ENCODE data around the gene ZNF865. TPM values are rescaled to one million over a fixed set of nuclear protein-coding genes. Genes with fewer than 3 reads are reported as not detected.

The ZNF865 gene
- total RNA-seq: 4.6 and 12.7 TPM in 2 replicates

GRCh38 chr19:55605637-55606470 lies at the start of gene ZNF865:
Gene ZNF865 (plus strand): TSS chr19:55605647. CDS start chr19:55613619, 7,972 bp downstream.

DNA sequence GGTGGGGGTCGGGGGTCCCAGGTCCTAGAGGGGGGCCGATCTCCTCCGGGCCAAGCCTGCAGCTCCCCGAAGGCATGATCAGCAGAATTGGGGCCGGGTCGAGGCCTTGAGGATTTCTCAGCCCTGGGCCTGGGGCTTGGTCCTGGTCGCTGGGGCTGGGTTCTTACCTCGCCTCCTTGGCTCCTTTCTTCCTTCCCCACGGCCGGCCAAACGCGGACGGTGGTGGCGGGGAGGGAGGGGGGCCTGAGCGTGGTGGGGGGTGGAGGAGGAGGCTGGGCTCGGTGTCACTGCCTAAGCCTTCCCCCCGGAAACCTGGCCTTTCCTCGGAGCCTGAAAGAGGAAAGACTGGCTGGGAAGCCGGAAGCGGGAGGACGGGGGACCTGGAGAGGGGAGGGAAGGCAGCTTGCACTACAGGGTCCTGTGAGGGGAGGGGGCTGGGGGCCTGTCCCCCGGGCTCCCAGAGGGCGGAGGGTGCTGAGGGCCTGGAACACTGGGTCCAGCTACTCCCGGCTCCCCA lies 24.8 kb upstream of the ZNF865 start, which contains the start of gene ZNF579:
Gene ZNF579, minus strand, starts transcription at position 221 of the 517 bp plus-strand sequence. CDS start 1,209 bp downstream, outside the sequence.

GRCh38 chr19:55599468-55599841 lies 6.0 kb upstream of the ZNF865 start, which contains the start of gene FIZ1:
Gene FIZ1 (minus strand): TSS chr19:55599517. CDS start chr19:55597865, 1,652 bp downstream.

DNA sequence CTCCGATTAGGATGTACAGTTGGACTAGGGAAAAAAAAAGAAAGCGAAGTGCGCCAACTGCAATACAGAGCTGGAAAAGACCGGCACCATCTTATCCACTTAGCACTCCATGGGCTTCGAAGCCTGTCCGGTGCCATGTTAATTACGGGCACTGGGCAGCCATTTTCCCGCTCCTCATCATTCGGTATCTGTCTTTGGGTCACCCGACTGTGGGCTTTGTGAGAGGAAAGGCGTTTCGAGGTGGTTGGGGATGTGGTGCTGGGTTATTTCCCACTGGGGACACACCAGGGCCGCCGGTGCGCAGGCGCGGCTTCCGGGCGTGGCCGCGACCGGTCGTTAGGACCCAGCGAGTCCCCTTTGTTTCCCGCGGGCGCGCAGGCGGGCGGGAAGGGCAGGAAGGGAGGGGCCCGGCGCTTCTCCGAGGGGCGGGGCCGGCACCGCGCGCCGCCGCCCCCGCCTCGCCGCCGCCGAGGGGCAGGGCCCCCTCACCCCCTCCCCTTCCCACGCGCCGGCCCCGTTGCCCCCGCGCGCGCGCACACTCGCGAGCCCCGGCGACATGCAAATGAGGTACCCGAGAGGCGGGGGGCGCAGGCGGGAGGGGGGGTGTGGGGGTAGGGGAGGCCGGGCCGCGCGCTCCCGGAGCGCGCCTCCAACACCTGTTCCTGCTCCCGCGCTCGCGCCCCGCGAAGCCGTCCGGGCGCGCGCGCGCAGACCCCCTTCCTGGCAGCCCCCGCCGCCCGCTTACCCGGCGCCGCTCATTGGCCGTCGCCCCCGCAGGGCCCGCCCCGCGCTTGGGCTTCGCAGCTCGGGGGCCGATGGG lies 5.4 kb upstream of the ZNF865 start, which contains the start of gene ZNF524:
Gene ZNF524, plus strand, starts transcription at position 447 of the 820 bp plus-strand sequence. CDS start 1,825 bp downstream, outside the sequence.

GRCh38 chr19:55624109-55625003 lies 18.9 kb downstream of the ZNF865 start, which contains the start of gene ZNF784:
Gene ZNF784 (minus strand): TSS chr19:55624566. CDS start chr19:55624561, 5 bp downstream.

GRCh38 chr19:55640577-55641425 lies 35.4 kb downstream of the ZNF865 start, which contains the start of gene ZNF580:
Gene ZNF580 (plus strand): TSS chr19:55641002. CDS start chr19:55642509, 1,507 bp downstream.

DNA sequence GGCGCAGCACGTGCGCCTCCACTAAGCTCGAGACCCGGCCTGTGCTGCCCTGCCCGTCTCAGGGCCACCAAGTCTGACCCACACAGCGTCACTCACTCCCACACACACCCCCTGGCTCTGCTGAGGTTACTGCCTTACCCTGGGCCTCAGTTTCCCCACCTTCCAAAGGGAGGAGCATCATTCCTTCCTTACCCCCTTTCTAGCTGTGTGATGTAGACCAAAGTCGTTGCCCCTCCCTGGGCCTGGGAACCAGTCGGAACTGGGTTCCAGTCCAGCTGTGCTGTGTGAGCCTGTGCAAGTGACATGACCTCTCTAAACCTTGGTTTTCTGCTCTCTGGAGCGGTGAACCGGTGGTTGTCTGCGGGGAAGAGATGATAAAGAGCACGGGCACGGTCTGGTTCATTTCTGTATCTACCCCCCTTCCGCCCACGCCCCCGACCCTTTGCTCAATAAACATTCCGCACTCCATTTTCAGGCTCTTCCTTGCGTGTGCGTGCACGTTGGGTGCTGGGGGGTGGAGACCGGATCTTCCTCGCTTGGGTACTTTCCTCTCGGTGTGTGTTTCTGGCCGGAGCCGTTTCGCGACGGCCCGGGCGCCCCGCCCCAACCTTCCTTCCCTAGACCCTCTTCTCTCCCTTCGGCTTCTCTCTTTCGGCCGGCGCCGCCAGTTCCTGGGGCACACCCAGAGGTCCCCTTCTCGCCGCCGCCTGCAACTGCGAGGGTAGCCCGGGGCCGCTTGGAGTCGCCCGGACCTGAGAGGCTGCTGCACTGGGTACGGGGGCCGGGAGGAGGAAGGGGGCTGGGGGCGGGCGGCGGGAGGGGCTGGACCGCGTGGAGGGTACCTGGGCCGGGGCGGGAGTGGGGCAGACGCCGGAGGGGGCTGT lies 37.8 kb downstream of the ZNF865 start, which contains the start of gene ZNF581:
Gene ZNF581, plus strand, starts transcription at position 647 of the 884 bp plus-strand sequence. CDS start 923 bp downstream, outside the sequence.

DNA sequence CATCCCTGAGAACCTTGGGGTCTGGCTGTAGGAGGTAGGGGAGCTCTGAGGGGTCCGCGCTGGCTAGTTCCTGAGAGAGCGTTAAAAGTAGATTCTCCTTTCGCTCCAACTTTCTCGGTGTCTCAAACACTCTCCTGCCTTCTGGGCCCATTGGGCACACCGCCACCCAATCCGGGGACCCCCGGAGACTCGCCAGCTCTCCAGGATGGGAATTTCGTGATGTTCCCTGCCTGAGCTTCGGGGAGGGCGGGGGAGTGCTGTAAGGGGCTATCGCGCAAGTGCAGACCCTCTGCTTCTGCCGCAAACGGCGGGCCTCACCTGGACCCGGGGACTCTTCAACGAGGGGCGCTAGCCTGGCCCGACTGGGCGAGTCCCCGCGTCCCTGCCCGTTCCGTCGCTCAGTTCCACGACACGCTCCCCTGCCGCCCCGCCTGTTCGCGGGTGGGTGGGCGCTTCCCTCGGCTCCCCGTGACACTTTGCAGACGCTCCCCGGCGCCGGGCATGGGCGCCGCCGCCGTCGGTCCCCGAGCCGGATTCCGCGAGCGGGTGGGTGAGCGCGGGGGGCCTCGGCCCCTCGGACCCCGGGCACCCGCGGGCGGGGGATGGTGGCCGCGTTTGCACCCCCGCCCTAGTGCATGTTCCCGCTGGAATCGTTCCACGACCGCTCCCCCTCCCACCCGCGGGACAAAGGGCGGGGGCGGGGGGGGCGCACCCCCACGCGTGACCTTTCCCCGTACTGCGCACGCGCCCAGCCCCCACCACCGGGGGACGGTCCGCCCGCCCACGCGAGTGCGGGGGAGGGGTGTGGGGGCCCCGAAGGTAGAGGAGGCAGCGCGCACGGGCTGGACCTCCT lies 42.5 kb downstream of the ZNF865 start, which contains the start of gene CCDC106:
Gene CCDC106, plus strand, starts transcription at position 481 of the 853 bp plus-strand sequence. CDS start 835 bp downstream, outside the sequence.

DNA sequence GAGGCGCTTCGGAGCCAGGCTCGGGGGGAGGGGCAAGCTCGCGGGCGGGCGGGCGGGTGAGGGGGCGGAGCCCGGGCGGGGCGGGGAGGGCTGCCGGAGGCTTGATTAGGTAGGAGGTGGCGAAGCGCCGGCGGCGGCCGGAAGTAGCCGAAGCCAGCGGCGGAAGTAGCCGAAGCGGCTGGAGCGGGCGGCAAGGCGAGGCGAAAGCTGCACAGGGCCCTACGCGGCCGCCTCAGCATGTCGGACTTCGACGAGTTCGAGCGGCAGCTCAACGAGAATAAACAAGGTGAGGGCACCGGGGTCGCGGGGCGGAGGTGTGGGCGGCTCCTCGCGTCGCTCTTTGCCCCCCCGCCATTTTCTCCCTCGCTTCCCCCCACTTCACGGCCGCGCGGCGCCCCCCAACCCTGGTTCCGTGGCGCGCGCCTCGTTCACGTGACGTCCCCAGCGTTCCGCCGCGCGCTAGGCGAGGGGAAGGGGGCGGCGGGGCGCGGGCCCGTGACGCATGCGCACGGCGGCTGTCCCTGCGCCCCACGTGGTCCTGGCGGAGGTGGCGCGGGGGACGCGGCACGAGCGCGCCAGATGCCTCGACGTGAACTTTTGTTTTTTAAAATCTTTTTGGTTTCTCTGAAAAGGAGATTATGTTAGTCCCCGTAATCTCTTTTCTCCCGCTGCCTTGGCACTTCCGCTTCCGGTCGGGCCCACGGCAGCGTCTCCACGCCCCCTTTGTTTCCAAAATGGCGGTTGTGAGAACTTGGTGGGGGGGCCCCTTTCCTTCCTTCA lies 49.6 kb downstream of the ZNF865 start, which contains the start of gene U2AF2:
Gene U2AF2, plus strand, starts transcription at position 168 of the 780 bp plus-strand sequence. Its CDS starts 70 bp downstream, at position 238.

Other genes with a start within 250 kb of the ZNF865 start
- 0.13 TPM in 1 of 2 replicates, not detected in the other for gene GARIN5B, start 242.4 kb upstream of the ZNF865 start, total RNA-seq
- gene IL11, start 235.2 kb upstream of the ZNF865 start, total RNA-seq: 3.3 and 25.3 TPM in 2 replicates
- gene TMEM190, start 228.8 kb upstream of the ZNF865 start, total RNA-seq: 1.8 TPM in 1 of 2 replicates, not detected in the other
- 1.5 and 3.3 TPM in 2 replicates for gene TMEM238, start 221.4 kb upstream of the ZNF865 start, total RNA-seq
- gene RPL28, start 219.7 kb upstream of the ZNF865 start, total RNA-seq: 446 and 474 TPM in 2 replicates
- 61.7 and 400 TPM in 2 replicates for gene UBE2S, start 197.9 kb upstream of the ZNF865 start, total RNA-seq
- gene SHISA7, start 162.3 kb upstream of the ZNF865 start, total RNA-seq: under 0.01 TPM in 1 of 2 replicates, not detected in the other
- 102 and 133 TPM in 2 replicates for gene ISOC2, start 144.0 kb upstream of the ZNF865 start, total RNA-seq
- not detected in 2 replicates for gene C19orf85, start 140.9 kb upstream of the ZNF865 start, total RNA-seq
- gene ZNF628, start 129.0 kb upstream of the ZNF865 start, total RNA-seq: 8.8 and 19.0 TPM in 2 replicates
- gene NAT14, start 120.5 kb upstream of the ZNF865 start, total RNA-seq: 27.2 and 76.3 TPM in 2 replicates
- gene SSC5D, start 117.2 kb upstream of the ZNF865 start, total RNA-seq: 0.81 and 34.0 TPM in 2 replicates
- 2.4 and 7.9 TPM in 2 replicates for gene SBK2, start 68.5 kb upstream of the ZNF865 start, total RNA-seq
- gene SBK3, start 60.1 kb upstream of the ZNF865 start, total RNA-seq: 0.13 and 0.16 TPM in 2 replicates
- 10.8 and 25.7 TPM in 2 replicates for gene ZNF579, start 24.8 kb upstream of the ZNF865 start, total RNA-seq
- gene FIZ1, start 6.1 kb upstream of the ZNF865 start, total RNA-seq: 6.0 and 8.5 TPM in 2 replicates
- gene ZNF524, start 5.4 kb upstream of the ZNF865 start, total RNA-seq: 18.4 and 25.5 TPM in 2 replicates
- 3.7 and 6.7 TPM in 2 replicates for gene ZNF784, start 18.9 kb downstream of the ZNF865 start, total RNA-seq
- gene ZNF580, start 35.4 kb downstream of the ZNF865 start, total RNA-seq: 24.8 and 59.3 TPM in 2 replicates
- gene ZNF581, start 38.0 kb downstream of the ZNF865 start, total RNA-seq: 23.1 and 60.6 TPM in 2 replicates
- gene CCDC106, start 42.6 kb downstream of the ZNF865 start, total RNA-seq: 10.6 and 30.8 TPM in 2 replicates
- gene U2AF2, start 49.4 kb downstream of the ZNF865 start, total RNA-seq: 113 and 234 TPM in 2 replicates
- gene EPN1, start 69.6 kb downstream of the ZNF865 start, total RNA-seq: 112 and 155 TPM in 2 replicates
- gene NLRP9, start 132.8 kb downstream of the ZNF865 start, total RNA-seq: not detected in 2 replicates
- not detected in 2 replicates for gene RFPL4A, start 153.4 kb downstream of the ZNF865 start, total RNA-seq
- gene RFPL4AL1, start 163.5 kb downstream of the ZNF865 start, total RNA-seq: not detected in 2 replicates
- gene NLRP11, start 226.4 kb downstream of the ZNF865 start, total RNA-seq: not detected in 2 replicates
- not detected in 2 replicates for gene NLRP4, start 230.9 kb downstream of the ZNF865 start, total RNA-seq

Measured in mesangial cell (primary cell).